LNCaP clone FGC (cell line): Measurements from ENCODE around the gene ELMO1.

Source experiments
- DNase-seq: peaks from one replicate; pipeline ENCODE4 v3.0.0-alpha.2; 2011; ENCODE audit warnings: low read depth
- H3K4me3 ChIP-seq: 2 replicates; pipeline ENCODE4 v1.5.1; 2011; ENCODE audit warnings: mild to moderate bottlenecking, low read depth, low read length, control low read depth
- CTCF ChIP-seq: IDR thresholded peaks from 2 replicates; pipeline ENCODE4 v1.5.1; 2012; ENCODE audit warnings: mild to moderate bottlenecking; ENCODE audit not compliant: control insufficient read depth, insufficient read depth; ENCODE audit errors: extremely low read depth

Gene ELMO1

DNA sequence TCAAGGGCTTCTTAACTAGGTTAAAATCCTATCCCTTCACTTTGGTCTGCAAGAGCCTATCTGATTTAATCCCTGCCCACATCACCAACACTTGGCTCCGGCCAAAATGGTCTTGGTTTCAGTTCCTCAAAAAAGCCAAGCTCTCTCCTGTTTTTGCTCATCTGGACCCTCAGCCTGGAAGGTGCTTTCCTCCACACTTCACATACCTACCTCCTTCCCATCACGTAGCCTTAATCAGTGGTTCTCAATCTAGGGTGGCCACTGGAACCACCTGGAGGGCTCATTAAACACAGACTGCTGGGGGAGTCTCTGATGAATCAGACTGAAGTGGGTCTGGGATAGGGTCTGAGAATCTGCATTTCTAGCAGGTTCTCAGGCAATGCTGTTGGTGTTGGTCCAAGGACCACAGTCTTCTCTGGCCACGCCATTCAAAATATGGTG, 497.4 kb downstream of the ELMO1 start:
- no peak for DNase-seq
- no peak overlapping the region for H3K4me3 ChIP-seq
- TF ChIP-seq CTCF = no peak

DNA sequence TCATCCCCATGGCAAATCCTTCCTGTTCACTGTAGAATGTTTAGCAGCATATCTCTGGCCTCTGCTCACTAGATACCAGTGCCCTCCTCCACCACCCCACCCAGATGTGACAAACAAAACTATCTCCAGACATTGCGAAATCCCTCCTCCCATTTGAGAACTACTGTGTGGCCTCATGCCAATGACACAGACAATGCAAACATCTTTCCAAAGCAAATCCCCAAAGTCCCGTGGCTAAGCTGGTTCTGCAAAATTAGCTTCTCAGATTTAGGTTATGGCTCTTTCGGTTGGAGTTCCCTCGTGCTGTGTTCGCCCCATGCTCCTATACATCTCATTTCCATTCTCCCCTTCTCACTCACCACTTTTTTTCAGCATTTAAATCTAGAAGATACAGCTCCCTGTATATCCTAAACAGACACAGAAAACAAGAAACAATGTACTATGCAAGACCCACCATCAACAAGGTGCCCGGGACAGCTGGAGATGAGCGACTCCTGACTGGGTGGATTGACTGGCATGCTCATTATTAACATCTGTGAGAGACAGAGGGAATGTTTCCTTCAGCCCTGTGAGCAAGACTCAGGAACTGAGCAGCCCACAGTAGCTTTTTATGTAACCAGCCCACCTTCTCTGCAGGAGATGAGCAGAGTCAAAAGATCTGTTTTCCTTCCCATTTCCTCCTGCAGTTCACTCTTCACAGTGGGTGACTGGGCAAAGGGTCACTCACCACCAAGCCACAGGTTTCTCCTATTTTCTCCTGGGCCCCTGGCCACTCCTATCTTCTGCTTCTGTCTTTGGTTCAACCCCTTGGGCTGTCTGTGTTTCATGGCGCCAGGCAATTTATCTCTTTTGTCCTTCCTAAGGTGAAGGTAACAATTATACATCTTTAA, 498.7 kb downstream of the ELMO1 start:
- no peak overlapping the region for H3K4me3 ChIP-seq
- TF ChIP-seq CTCF = no peak
- DNase-seq = peak; percentile 47

GRCh38 chr7:36946401-36946739, 502.3 kb downstream of the ELMO1 start:
- no peak for TF ChIP-seq CTCF
- peak overlapping the region; percentile 22; the same call in 1 of the 2 replicates for H3K4me3 ChIP-seq
- no peak for DNase-seq

- peak; percentile 99 for DNase-seq
- no peak for TF ChIP-seq CTCF
- peak overlapping the region; percentile 22; the same call in 1 of the 2 replicates for H3K4me3 ChIP-seq
These were observed 502.9 kb downstream of the ELMO1 start for GRCh38 chr7:36945612-36946400.

- H3K4me3 ChIP-seq = no peak overlapping the region
- no peak for DNase-seq
- no peak for TF ChIP-seq CTCF
These were observed 503.8 kb downstream of the ELMO1 start for GRCh38 chr7:36944838-36945237.

GRCh38 chr7:36943591-36944435, 504.9 kb downstream of the ELMO1 start:
- no peak for TF ChIP-seq CTCF
- H3K4me3 ChIP-seq = no peak overlapping the region
- no peak for DNase-seq
